Activated CD8-positive, alpha-beta memory T cell treated with anti-CD3 and anti-CD28 coated beads for 1 hour (primary cell): ENCODE data around the gene CACNA1A.

Experiments
- DNase-seq, 2 donors: peaks; one replicate each; pipeline ENCODE4 v3.0.0-alpha.2; 2020; ENCODE audit warnings: low read depth in 1 of 2; ENCODE audit errors: extremely low read depth in 1 of 2

Gene CACNA1A

GRCh38 chr19:13315495-13315894 lies 190.8 kb downstream of the CACNA1A start:
- no peak for DNase-seq

DNA sequence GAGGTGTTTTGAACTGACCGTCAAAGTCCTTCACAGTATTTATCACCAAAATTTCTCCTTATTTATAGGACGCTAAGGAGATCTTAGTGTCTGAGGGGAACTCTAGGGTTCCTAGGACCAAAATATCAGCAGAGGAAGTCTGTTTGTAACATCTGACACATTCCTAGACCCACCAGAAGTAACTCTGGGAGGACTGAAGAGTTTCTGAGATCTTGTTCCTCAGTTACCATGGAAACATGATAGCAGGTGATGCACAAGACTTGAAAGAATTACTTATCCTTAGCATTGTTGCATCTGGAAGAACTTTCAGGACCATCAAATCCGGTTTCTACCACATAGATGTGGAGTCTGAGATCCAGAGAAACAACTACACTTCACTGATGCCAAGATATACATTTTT lies 191.5 kb downstream of the CACNA1A start:
- no peak for DNase-seq

DNA sequence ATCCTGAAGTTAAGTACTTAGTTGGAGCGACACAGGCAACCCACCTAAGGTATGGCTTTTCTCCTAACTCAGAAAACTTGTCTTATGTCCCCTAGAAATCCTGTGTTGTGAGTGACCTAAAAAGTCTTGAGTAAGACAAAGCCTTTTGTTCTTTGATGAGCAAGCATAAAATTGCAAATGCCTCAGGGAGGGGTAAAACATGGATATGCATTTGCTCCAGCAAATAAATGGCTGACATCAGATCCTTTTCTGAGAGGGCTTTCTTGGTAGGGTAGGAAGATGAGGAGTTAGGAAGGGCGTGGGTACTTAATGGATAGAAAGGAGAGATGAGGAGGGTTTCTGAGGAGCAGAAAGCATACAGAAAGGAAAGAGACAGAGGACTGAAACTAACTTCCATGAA lies 192.4 kb downstream of the CACNA1A start:
- no peak for DNase-seq

GRCh38 chr19:13309864-13310263 lies 196.4 kb downstream of the CACNA1A start:
- DNase-seq: no peak

- DNase-seq: no peak
These were observed 202.7 kb downstream of the CACNA1A start for GRCh38 chr19:13303381-13304129.

GRCh38 chr19:13302526-13303270 lies 203.6 kb downstream of the CACNA1A start:
- DNase-seq: no peak

DNA sequence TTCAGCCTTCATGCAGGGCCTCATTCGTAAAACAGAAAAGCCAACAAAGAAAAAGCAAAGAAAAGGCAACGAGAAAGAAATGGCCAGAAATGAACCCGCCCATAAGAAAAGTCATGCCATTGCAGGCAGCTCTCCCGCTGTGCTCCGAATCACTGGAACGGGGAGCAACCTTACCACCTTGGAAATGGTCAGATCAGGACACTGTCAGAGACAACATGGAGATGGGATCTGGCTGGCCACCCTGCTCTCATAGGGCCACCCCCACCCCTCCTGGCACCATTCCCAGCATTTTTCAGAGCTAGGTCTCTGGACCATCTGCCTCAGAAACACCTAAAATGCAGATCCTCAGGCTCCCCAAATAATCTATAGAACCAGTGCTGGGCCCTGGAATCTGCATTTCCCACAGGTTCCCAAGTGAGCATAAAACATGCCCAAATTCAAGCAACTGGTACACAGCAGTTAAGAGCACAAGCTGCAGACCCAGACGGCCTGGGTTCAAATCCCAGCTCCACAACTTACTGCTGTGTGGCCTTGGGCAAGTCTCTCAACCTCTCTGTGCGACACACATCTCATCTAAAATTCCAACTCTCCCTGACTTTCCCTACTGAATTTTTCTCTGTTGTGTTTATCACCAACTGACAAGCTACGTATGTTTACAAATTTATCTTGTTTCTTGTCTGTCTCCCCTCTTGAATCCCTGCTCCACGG lies 204.5 kb downstream of the CACNA1A start:
- no peak for DNase-seq

- no peak for DNase-seq
These were observed 205.8 kb downstream of the CACNA1A start for GRCh38 chr19:13300421-13301030.

DNA sequence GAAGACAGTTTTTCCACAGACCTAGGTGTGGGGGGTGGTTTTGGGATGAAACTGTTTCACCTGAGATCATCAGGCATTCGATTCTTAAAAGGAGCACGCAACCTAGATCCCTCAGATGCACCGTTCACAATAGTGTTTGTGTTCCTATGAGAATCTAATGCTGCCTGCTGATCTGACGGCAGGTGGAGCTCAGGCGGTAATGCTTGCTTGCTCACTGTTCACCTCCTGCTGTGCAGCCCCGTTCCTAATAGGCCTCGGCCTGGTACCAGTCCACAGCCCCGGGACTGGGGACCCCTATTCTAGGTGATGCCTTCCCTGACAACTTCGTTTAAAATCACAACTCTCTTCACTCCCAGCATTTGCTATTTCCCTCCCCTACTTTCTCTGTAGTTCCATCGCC lies 206.4 kb downstream of the CACNA1A start:
- DNase-seq: no peak

DNA sequence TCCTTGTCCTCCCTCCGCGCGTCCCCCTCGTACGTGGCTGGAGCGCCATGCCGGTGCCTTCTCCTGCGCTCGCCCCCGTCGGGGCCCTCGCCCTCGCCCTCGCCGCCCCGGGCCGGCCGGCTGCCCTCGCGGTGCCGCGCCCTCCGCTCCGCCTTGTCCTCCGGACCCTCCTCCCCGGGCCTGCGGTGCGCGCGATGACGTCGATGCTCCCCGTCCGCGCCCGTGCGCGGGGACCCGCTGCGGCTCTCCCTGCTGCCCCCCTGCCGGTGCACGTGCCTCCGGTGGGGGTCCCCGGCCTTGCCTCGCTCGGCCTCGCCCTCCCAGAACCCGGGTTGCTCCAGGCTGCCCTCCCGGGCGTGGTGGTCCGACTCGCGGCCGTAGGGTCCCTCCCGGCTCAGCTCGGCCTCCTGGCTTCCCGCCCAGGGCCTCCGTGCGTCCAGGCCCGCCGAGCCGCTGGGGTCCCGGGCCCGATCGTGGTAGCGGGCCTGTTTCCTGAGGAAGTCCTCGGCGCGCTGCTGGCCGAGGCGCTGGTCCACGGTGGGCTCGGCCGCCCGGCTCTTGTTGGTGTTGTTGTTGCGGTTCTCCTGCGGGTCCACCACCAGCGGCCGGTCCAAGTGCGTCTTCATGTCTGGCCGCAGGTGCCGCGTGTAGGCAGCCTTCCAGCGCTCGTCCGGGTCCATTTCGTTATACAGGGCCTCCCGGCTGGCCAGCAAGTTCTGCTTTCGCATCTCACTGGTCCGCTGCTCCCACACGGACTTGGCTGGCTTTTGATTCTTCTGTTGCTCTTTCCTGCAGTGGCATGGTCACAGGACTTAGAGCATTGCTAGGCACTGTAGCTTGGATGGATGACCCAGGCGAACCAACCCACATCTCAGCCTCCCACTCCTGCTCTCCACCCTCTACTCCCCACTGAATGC lies 207.5 kb downstream of the CACNA1A start:
- DNase-seq: no peak

DNA sequence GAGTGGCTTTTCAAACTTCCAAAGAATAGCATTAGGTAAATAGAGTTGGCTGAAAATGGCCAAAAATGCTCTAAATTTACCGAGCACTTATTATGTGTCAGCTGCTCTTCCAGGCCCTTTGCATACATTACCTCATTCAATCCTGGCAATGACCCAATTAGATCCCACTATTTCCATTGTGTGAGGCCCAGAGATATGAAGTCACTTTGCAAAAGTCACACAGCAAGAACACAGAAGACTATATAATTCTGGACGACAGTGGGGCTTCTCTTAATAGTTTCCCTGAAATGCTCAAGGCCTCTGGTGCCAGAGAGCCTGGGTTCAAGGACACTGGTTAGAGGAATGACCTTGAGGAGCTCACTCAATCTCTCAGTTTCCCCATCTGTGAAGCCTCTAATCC lies 209.3 kb downstream of the CACNA1A start:
- DNase-seq: no peak

- no peak for DNase-seq
These were observed 211.3 kb downstream of the CACNA1A start for GRCh38 chr19:13294812-13295567.

DNA sequence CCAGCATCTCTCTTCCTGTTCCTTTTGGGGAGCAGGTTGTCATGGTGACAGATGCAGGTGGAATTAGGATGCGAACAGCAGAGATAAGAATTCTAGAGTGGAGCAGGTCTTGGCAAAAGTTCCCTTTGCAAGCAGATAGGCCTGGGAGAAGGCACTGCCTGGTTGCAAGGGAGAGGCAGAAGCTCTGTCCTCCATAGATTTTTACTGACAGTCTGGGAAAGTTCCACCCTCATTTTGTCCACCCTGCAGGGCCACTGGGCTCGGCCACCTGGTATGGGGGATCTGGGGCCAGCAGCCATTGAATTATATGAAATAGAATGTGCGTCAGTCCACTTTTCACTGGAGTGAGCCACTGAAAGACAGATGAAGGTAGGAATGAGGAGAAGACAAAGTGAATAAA lies 214.4 kb downstream of the CACNA1A start:
- no peak for DNase-seq

GRCh38 chr19:13290741-13291140 lies 215.5 kb downstream of the CACNA1A start:
- DNase-seq: no peak

DNA sequence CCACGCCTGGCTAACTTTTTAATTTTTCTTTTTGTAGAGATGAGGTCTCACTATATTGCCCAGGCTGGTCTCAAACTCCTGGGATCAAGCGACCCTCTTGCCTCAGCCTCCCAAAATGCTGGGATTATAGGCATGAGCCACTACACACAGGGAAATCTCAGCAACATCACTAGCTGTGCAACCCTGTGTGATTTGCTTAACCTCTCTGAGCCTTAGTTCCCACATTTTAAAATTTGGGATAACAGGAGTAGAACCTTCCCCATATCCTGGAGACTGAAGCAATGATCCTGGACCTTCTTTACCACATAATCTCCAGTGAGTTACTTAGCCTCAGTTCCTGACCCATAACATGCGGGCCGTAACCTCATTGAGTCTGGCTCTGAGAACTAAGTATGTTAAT lies 217.0 kb downstream of the CACNA1A start:
- DNase-seq: no peak

GRCh38 chr19:13286195-13286985 lies 219.9 kb downstream of the CACNA1A start:
- DNase-seq: no peak

GRCh38 chr19:13284929-13285928 lies 221.1 kb downstream of the CACNA1A start:
- no peak for DNase-seq

DNA sequence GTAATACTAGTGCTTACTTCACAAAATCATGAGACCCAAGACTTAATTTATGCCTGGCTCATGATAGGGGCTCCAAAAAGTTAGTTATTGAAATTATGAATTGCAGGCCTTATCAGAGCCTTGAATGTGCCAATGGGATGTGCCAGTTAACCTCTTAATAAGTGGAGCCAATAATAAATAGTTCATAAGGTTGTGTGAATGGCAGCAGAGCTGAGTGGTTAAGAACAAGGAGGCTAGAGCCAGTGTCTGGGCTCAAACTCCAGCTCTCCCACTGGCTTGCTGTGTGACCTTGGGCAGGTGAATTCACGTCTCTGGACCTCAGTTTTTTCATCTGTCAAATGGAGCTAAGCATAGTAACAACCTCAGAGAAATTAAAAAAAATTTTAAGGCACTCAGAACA lies 222.4 kb downstream of the CACNA1A start:
- no peak for DNase-seq
